GM18873 (cell line): ENCODE measurements around the gene LGALS3.

Experiments used
- ATAC-seq: cut with Tn5 transposase; IDR thresholded peaks from one replicate; pipeline ENCODE4 v1.9.1; 2021; ENCODE audit warnings: mild to moderate bottlenecking, moderate library complexity, moderate number of reproducible peaks; ENCODE audit not compliant: unreplicated experiment, low FRiP score

Gene LGALS3

DNA sequence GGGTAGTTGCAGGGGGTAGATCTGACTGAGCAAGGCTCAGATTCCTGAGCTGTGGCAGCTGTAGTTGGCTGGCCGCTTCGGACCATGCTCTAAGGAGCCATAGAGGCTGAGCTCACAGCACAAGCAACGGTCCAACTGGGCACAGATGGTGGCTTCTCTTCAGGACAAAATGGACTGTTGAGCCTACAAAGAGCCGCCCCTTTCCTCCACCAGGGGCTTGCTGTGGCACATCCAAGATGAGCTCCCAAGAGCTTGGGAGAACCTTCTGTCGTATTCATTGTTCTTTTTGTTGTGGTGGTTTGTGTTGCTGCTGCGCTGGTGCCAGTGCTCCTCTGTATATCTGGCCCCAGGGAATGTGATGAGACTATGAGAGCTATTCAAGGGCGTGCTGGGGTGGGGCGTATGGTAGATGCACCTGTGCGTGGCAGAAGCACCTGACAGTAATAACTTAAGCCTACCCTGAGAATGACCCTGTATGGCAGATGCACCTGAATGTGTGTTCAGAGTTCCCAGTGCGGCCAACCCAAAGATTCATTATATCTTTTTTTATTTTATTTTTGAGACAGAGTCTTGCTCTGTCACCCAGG lies 17.8 kb upstream of the LGALS3 start:
- ATAC-seq: no peak

DNA sequence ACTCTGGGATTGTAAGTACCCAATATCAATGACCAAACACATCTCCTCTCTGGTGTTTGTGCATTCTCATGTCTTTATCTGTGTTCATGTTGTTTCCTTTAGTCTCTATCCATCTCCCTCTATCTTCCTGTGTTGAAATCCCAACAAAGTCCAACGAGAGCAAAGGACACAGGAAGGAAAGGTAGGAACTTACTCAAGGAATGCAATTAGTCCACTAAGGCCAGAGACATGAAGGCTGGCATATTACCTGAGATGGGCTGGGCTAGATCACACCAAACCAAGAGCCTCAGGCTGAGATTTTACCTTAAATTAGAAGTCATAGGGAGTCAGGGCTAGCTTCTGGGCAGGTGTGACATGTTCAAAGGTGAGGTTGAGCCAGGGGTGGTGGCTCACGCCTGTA lies 14.3 kb upstream of the LGALS3 start:
- no peak for ATAC-seq

DNA sequence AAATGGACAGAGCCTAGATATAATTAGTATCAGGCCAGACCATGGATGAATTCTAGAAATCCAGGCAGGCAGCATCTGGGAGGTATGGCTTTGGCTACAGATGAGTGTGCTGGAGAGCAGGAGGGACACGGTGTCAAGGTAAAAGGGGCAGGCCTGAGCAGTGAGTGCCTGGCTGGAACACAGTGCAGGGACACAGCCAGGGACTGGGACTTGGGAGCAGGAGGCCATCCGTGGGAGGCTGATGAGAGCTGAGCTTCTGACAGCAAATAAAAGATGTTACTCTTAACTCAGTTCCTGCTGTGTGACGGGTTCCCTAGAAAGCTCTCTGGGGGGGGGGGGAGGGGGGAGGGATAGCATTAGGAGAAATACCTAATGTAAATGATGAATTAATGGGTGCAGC lies 13.6 kb upstream of the LGALS3 start:
- no peak for ATAC-seq

DNA sequence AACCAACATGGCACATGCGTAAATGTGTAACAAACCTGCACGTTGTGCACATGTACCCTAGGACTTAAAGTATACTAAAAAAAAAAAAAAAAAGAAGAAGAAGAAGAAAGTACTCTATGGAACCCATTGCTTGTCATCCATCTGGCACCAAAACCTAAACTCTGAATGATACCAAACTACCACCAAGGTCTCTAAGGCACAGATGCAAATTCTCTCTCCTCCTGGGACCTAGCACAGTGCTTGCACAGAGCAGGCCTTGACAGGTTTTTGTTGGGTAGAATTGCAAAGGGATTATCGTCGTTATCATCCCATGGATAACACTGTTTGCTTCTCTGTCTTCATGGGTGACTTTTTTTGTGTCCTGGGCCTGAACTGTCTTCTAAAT lies 13.2 kb upstream of the LGALS3 start:
- no peak for ATAC-seq

DNA sequence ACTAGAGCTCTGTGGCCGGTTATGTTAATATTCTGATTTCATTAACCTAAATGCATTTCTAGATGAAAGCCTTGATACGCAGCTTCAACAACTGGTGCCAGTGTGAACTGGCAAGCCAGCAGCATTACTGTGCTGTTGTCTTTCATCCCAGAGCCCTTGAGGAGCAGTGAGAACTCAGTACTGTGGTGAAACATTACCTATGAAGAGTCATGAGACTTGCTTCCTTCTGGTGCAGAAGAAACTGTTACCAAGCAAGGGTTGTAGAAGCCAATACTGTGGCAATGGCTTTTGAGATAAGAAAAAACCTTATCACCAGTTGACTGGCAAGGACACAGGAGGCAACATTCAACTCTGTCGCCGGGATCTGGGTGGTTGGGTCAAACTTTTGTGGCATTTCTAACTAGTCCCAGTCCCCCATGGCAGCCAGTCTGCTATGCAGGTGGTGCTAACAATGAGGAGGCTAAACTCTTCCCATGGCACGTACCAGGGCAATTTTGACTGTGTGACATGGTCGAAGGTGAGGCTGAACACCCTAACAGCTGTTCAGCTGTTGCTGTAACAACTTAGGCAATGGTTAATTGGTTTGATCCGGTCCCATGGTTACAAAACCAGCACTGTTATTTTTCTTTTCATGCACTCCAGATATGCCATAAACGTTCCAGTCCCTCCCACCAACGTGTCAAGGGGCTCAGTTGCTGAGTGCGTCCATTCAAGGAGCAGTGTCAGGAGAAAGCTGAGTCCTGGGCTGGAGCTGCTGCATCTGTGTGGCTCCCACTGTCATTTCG lies 12.6 kb upstream of the LGALS3 start:
- no peak for ATAC-seq

DNA sequence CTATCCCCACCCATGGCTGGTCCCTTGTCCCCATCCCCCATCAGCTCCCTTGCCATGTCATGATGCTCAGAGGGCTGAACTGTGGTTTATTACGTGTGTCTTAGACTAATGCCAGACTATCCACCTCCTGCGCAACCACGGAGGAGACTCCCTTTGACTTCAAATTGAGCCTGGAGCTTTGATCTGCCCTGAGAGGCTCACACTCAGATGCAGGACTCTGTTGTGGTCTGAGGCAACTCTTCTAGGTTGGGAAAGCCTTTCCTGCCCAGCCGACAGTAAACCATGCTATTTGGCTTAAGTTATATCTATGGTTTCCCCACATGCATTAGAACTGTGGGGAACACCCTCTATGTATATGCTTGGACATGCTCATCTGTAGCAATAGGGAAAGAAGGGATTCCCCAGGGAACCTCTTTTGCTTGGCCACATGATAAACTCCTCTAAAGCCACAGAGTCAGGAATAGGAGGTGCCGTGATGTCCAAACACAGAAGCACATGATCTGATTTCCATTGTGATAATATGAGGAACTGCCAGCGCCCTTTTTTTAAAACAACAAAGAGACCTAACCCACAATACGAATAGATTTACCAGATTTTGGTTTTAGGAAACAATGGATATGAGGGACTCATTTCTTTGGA lies 11.1 kb upstream of the LGALS3 start:
- no peak for ATAC-seq

DNA sequence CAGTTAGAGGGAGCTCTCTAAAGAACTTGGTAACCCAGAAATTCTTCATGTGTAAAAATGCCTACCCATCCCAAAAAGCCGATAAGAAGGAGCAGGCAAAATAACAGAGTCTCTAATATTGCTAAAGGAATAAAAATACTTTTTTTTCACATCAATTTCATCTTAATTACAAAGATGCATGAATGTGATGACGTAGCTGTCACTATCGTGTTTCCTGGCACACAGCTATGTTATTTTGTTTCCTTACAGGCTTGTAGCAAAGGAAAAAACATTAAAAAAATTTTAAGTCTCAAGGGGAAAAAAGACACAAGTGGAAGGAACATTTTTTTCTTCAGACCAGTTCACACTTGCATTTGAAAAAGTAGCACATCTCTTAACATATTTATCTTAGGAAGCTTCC lies 10.3 kb upstream of the LGALS3 start:
- no peak for ATAC-seq

DNA sequence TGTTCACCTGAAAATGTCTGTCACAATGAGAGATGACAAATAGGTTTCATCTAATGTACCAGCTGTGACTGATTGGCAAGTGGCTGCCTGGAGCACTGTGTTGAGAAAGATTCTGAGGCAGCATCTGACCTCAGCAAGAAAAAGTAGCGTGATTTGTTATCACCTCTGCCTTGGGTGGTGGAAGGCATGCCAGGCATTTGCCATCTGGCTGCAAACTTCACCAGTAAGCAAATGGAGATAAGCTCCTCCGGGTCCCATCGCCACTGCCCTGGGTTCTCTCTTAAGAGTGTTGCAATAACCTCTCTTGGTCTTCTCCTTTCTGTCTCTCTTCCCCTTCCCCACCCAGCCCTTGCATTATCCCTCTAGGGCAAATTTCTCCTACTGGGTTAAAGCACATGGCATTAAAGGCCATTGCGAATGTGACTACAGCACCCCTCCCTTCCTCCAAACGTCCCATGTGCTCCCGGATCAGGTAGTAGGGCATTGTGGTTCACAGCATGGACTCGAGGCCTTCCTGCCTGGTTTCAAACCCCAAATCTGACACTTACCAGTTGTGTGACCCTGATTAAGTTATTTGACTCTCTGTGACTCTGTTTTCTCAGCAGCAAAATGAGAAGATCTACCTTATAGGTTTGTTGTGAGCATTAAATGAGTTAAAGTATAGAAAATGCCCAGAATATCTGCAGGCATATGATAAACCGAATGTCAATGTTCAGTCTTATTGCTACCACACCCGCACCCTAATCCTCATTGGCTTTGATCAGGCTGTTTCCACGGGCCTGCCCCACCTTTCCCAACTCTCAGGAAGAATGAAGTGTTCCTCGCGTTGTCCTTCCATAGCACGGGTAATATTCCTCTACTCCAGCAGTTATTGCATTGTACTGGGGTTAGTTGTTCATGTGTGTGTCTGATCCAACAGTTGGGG lies 8.2 kb upstream of the LGALS3 start:
- ATAC-seq: no peak

DNA sequence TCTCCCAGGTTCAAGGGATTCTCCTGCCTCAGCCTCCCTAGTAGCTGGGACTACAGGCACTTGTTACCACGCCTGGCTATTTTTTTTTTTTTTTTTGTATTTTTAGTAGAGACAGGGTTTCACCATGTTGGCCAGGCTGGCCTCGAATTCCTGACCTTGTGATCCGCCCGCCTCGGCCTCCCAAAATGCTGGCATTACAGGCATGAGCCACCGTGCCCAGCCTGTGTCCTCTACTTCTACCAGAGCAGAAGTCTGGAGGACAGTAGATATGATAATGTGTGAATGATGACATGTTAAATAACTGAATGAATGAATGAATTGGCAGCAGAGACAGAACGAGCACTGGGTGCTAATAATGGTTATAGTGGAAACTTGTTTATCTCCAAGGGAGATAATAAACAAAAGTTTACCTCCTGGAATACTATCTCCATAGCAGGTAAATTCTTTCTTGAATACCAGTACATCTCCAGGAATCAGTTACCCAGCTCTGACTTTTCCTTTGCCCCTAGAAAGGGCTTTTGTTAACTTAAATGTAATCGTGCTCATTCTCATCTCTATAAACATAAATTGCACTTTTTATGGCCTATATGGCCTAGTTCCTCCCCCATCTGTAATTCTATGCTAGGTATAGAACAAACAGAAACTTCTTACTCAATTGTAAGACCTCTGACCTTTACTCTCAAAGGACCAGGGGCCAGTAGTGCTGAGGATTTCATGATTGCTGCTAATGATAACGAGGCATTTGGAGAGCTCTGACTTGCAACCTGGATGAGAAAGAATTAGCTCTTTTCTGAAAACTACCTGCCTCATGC lies 7.2 kb upstream of the LGALS3 start:
- no peak for ATAC-seq

DNA sequence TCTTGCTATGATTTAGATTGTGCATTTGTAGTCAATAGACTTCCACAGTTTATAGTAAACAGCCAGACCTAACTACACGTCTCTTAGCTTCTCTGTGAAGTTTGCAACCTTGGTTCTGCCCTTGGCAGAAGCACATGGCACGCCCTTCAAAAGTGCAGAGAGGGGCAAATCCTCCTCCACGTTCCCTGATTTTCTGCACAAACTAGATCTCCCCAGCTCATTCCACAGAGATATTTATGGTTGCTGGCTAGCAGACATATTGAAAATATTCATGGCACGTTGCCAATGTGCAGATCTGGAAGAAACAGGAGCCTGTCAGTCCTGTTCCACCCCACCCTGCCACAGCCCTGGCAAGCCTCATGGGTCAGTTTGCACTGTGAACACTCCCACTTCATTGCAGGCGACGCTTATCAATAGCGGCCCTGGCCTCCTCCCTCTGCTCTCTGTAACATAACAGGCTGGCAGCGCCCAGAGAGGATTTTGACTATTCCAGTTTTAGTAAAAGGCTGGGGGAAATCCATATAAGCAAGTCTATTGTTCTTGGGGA lies 6.5 kb upstream of the LGALS3 start:
- no peak for ATAC-seq

DNA sequence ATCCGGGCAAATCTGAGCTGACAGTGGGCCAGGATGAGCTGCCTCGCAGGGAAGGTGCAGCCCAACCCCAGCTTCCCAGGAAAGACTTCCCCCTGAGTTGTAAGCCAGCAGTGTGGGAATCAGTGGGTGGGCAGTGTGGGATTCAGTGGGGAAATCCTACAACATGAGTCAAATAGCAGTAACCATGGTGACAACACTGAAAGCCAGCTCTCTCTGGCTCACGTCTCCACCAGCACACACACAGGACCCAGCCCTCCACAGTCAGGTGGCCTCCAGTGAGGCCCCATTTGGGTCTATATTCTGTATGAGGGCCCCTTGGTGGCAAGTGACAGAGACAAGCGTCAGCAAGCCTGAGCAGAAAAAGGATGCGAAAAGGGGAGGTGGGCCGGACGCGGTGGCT lies 6.0 kb upstream of the LGALS3 start:
- no peak for ATAC-seq

DNA sequence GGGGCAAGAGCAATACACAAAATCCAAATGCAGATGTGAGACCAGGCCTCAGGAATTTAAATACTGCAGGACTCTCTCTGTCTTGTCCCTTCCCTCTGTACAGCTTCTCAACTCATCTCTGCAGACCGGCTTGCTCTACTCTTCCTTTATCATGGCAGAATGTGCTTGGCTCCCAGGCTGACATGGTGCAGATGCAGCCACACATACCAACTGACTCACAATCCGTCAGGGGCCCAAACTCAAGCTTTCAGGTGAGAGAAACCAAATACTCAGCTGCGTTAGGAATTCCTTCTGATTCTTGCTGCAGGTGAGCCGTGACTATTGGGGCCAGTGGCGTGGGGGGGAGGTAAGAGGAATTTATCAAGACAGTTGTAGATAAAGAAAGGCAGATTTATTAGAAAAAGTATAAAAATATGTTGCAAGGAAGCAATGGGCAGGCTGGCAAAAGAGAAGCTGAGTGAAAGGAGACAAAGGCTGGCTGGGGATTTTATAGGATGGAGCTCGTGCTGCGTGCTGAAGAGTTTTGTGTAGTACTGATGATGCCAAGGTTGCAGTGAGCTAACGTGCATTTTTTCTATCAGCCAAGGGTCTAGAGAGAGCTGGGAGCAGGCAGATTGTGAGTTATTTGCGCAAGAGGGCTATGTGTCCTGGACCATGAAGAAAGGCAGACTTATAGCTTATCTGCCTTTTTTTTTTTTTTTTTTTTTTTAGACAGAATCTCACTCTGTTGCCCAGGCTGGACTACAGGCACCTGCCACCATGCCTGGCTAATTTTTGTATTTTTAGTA lies 5.0 kb upstream of the LGALS3 start:
- no peak for ATAC-seq

DNA sequence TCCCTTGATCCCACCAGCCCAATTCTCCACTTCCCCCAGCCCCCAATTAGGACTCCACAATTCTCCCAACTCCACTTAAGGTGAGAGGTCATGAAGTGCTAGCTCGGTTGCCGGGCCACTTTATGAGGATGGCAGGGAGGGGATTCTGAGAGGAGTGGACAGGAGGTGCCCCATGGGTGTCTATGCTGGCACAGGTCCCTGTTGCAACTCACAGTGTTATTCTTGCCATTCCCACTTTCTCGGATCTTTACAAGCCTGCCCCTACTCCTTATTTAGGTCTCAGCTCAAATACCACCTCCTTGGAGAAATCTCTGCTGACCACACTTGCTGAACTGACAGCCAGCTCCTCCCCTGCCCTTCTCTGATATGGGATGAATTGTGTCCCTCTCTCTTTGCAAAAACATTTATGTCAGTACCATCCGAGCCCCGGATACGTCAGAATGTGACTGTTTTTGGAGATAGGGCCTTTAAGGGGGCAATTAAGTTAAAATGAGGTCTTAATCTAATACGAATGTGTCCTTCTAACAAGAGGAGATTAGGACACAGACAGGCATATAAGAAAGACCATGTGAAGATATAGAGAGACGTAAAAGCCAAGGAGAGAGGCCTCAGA lies 4.2 kb upstream of the LGALS3 start:
- no peak for ATAC-seq

DNA sequence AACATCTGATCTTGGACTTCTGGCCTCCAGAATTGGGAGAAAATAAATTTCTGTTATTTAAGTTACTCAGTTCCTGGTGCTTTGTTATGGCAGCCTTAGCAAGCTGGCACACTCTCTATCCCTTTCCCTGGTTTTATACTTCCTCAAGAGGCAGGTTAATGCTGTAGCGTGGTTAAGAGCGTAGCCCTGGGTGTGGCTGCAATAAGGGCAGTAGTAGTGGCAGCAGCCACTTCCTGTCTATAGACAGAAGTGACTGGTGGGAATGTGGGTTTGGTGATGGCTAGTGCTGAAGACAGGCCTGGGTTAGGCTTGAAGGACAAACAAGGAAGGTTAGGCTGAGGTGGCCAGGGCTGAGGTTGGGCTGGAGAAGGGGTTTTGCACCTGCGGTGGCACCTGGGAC lies 3.6 kb upstream of the LGALS3 start:
- no peak for ATAC-seq

DNA sequence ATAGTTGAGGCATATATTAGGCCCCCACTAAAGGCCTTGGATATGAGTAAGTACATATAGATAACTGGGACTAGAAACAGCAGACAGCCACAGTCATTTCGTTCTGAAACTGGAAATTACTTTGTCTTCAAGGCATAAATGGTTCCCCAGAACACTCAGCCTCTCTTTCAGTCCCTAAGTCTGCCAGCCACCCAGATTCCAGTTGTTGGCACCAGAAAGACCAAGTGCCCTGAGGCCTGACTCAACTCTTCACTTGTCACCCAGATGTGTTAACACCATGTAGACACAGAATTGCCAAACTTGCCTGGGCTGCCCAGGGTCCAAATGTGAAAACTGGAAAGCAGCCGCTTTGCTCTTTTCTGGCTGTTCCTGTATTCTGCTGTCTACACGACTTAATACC lies 3.0 kb upstream of the LGALS3 start:
- ATAC-seq: no peak

DNA sequence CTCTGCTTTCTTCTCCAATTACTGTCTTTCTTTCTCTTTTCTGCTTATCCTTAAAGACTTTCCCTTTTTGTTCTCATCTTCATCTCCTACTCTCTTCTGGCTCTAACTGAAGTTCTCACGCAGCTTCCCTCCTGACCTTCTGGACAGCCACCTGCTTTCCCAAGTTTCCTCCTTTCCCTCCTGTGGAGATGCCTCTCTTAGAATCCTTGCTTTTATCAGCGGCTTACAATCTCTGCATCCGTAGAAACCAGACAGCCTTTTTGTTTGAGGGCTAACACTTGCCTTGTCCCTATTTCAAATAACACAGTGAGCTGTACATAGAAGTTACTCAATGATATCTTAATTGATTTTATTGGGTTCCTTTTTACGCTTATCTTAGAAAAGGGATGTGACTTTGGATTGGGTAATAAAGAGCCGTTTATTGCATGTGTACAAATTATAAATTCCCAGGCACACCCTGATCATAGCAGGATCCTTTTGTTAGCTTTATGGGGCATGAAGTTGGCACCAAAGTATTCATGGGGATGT lies 2.1 kb upstream of the LGALS3 start:
- ATAC-seq: no peak

DNA sequence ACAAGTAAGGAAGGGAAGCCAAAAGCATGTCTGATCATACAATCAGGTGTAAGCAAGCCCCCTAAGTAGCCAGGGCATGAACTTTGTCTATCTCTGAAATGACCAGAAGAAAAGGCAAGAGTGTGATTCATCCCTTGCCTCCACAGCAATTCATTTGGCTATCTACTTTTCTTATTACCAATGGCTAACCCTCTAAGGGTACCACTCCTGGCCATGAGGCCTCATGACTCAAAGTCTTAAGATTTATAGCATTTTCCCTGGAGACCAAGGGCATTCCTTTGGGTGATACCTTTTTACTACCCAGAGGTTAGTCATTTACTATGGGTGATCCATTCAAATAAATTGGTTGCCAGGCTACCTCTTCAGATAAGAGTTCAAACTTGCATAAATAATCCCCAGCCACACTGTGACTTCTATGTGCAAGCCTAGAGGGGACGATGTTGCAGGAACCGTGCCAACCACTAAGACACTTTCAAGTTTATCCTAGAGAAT lies 1.5 kb upstream of the LGALS3 start:
- ATAC-seq: no peak

DNA sequence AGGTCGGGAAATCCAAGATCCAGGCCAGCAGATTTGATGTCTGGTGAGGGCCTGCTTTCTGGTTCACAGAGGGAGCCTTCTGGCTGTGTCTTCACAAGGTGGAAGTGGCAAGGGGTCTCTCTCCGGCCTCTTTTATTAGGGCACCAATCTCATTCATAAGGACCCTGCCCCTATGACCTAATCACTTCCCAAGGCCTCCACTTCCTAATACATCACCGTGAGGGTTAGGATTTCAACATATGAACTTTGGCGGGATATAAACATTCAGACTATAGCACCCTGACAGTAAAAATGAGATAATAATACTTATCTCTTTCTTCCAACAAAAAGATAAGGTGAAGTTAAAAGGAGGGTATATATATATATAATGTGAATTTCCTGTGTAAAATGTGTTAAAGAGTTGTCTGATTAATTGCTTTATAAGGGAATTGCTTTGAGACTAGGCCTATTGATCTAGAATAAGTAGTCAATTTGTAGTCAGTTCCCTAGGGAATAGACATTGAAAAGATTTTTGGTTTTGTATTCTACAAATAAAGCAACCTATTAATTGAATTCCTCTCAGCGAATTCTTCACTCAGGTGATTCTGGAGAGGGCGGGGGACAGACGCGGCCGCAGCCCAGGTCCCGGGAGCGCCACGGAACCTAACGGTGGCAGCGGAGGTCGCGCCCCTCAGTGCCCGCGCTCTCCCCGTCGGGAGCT lies 516 bp upstream of the LGALS3 start:
- no peak for ATAC-seq
